ENCODE data around the gene GTF2A1. TPM values are rescaled to one million over a fixed set of nuclear protein-coding genes. Genes with fewer than 3 reads are reported as not detected.

The GTF2A1 gene
- total RNA-seq, 2 donors from 2014 or later, result 52.3 to 58.6 TPM

- H3K36me3 Mint-ChIP-seq (ENCODE audit: insufficient read depth in 2 of 2), result no peaks in the 10 kb centered on the region
- no peaks in the 10 kb centered on the region for H3K9me3 Mint-ChIP-seq
- no peak overlapping the region for H3K27ac Mint-ChIP-seq
These were observed 54.6 kb downstream of the GTF2A1 start for GRCh38 chr14:81166121-81166520.

GRCh38 chr14:81165188-81165587, 55.6 kb downstream of the GTF2A1 start:
- no peaks in the 10 kb centered on the region for H3K36me3 Mint-ChIP-seq (ENCODE audit: insufficient read depth in 2 of 2)
- H3K4me3 Mint-ChIP-seq, result no peak overlapping the region
- ATAC-seq (replicated peaks in 1 of 2) (no peak), DNase-seq (no peak)
- H3K27me3 Mint-ChIP-seq (ENCODE audit: low read depth), result no peaks in the 10 kb centered on the region
- H3K27ac Mint-ChIP-seq, result no peak overlapping the region
- peaks cover 25% of the 10 kb centered on the region for H3K4me1 Mint-ChIP-seq (ENCODE audit: low read depth)
- H3K9me3 Mint-ChIP-seq, result no peaks in the 10 kb centered on the region

More at GRCh38 chr14:81166121-81166520, 54.6 kb downstream of the GTF2A1 start:
- no peak for DNase-seq
- no peaks in the 10 kb centered on the region for H3K27me3 Mint-ChIP-seq (ENCODE audit: low read depth)
- no peak for ATAC-seq (replicated peaks in 1 of 2)
- no peak overlapping the region for H3K4me3 Mint-ChIP-seq
- peaks cover 33% of the 10 kb centered on the region for H3K4me1 Mint-ChIP-seq (ENCODE audit: low read depth)

GRCh38 chr14:81164167-81164774, 56.5 kb downstream of the GTF2A1 start:
- Mint-ChIP-seq H3K27me3 (ENCODE audit: low read depth) (no peaks in the 10 kb centered on the region), H3K27ac (no peak overlapping the region), H3K4me3 (no peak overlapping the region), H3K4me1 (ENCODE audit: low read depth) (peaks cover 19% of the 10 kb centered on the region), H3K36me3 (ENCODE audit: insufficient read depth in 2 of 2) (no peaks in the 10 kb centered on the region), H3K9me3 (peaks cover 0 to 2% of the 10 kb centered on the region in 2 donors)
- ATAC-seq (replicated peaks in 1 of 2), result peak; percentile 100
- DNase-seq, result peak; percentile 74 to 80

GRCh38 chr14:81162941-81163340, 57.8 kb downstream of the GTF2A1 start:
- peak in 1 of 2 donors; percentile 4 for DNase-seq
- Mint-ChIP-seq H3K4me3 (no peak overlapping the region), H3K27ac (no peak overlapping the region), H3K36me3 (ENCODE audit: insufficient read depth in 2 of 2) (peaks cover 0 to 2% of the 10 kb centered on the region in 2 donors), H3K4me1 (ENCODE audit: low read depth) (peaks cover 19% of the 10 kb centered on the region), H3K9me3 (peaks cover 0 to 2% of the 10 kb centered on the region in 2 donors), H3K27me3 (ENCODE audit: low read depth) (no peaks in the 10 kb centered on the region)
- ATAC-seq (replicated peaks in 1 of 2), result no peak

- no peak overlapping the region for H3K27ac Mint-ChIP-seq
- H3K4me3 Mint-ChIP-seq, result no peak overlapping the region
- H3K4me1 Mint-ChIP-seq (ENCODE audit: low read depth), result peaks cover 26% of the 10 kb centered on the region
- no peaks in the 10 kb centered on the region for H3K27me3 Mint-ChIP-seq (ENCODE audit: low read depth)
- no peak for DNase-seq
- peaks cover 0 to 2% of the 10 kb centered on the region in 2 donors for H3K36me3 Mint-ChIP-seq (ENCODE audit: insufficient read depth in 2 of 2)
- H3K9me3 Mint-ChIP-seq, result peaks cover 0 to 2% of the 10 kb centered on the region in 2 donors
- ATAC-seq (replicated peaks in 1 of 2), result no peak
These were observed 59.0 kb downstream of the GTF2A1 start for GRCh38 chr14:81161749-81162148.

- Mint-ChIP-seq H3K9me3 (peaks cover 0 to 2% of the 10 kb centered on the region in 2 donors), H3K27ac (no peak overlapping the region), H3K27me3 (ENCODE audit: low read depth) (no peaks in the 10 kb centered on the region), H3K4me1 (ENCODE audit: low read depth) (peaks cover 26% of the 10 kb centered on the region), H3K36me3 (ENCODE audit: insufficient read depth in 2 of 2) (peaks cover 0 to 2% of the 10 kb centered on the region in 2 donors), H3K4me3 (no peak overlapping the region)
- no peak for DNase-seq
- no peak for ATAC-seq (replicated peaks in 1 of 2)
These were observed 59.7 kb downstream of the GTF2A1 start for GRCh38 chr14:81161088-81161487.

GRCh38 chr14:81157431-81157830, 63.3 kb downstream of the GTF2A1 start:
- H3K9me3 Mint-ChIP-seq, result peaks cover 0 to 2% of the 10 kb centered on the region in 2 donors
- H3K4me3 Mint-ChIP-seq, result no peak overlapping the region
- peaks cover 26% of the 10 kb centered on the region for H3K4me1 Mint-ChIP-seq (ENCODE audit: low read depth)
- DNase-seq, result no peak
- ATAC-seq (replicated peaks in 1 of 2), result no peak
- peaks cover 8% of the 10 kb centered on the region for H3K27me3 Mint-ChIP-seq (ENCODE audit: low read depth)
- no peak overlapping the region for H3K27ac Mint-ChIP-seq
- peaks cover 0 to 7% of the 10 kb centered on the region in 2 donors for H3K36me3 Mint-ChIP-seq (ENCODE audit: insufficient read depth in 2 of 2)

GRCh38 chr14:81153187-81153586, 67.6 kb downstream of the GTF2A1 start:
- Mint-ChIP-seq H3K4me1 (ENCODE audit: low read depth) (peaks cover 28% of the 10 kb centered on the region), H3K27me3 (ENCODE audit: low read depth) (peaks cover 8% of the 10 kb centered on the region), H3K4me3 (peak overlapping the region; percentile 5 to 13), H3K9me3 (no peaks in the 10 kb centered on the region), H3K36me3 (ENCODE audit: insufficient read depth in 2 of 2) (peaks cover 0 to 7% of the 10 kb centered on the region in 2 donors), H3K27ac (no peak overlapping the region)
- ATAC-seq (replicated peaks in 1 of 2), result peak; percentile 98 to 100
- peak in 1 of 2 donors; percentile 29 for DNase-seq

GRCh38 chr14:81148635-81149034, 72.1 kb downstream of the GTF2A1 start:
- Mint-ChIP-seq H3K4me1 (ENCODE audit: low read depth) (peaks cover 28% of the 10 kb centered on the region), H3K27me3 (ENCODE audit: low read depth) (no peaks in the 10 kb centered on the region), H3K27ac (no peak overlapping the region), H3K4me3 (no peak overlapping the region), H3K36me3 (ENCODE audit: insufficient read depth in 2 of 2) (no peaks in the 10 kb centered on the region), H3K9me3 (peaks cover 0 to 4% of the 10 kb centered on the region in 2 donors)
- ATAC-seq (replicated peaks in 1 of 2) (no peak), DNase-seq (no peak)

- no peak for ATAC-seq (replicated peaks in 1 of 2)
- Mint-ChIP-seq H3K4me1 (ENCODE audit: low read depth) (peaks cover 15% of the 10 kb centered on the region), H3K4me3 (no peak overlapping the region), H3K36me3 (ENCODE audit: insufficient read depth in 2 of 2) (no peaks in the 10 kb centered on the region), H3K27me3 (ENCODE audit: low read depth) (no peaks in the 10 kb centered on the region), H3K27ac (no peak overlapping the region), H3K9me3 (peaks cover 0 to 6% of the 10 kb centered on the region in 2 donors)
- DNase-seq, result no peak
These were observed 73.4 kb downstream of the GTF2A1 start for GRCh38 chr14:81147140-81147897.

- ATAC-seq (replicated peaks in 1 of 2), result no peak
- H3K4me1 Mint-ChIP-seq (ENCODE audit: low read depth), result peaks cover 13% of the 10 kb centered on the region
These were observed 75.7 kb downstream of the GTF2A1 start for GRCh38 chr14:81144824-81145603.

GRCh38 chr14:81143793-81144192, 77.0 kb downstream of the GTF2A1 start:
- Mint-ChIP-seq H3K27me3 (ENCODE audit: low read depth) (no peaks in the 10 kb centered on the region), H3K9me3 (peaks cover 0 to 6% of the 10 kb centered on the region in 2 donors), H3K36me3 (ENCODE audit: insufficient read depth in 2 of 2) (no peaks in the 10 kb centered on the region), H3K27ac (no peak overlapping the region), H3K4me3 (no peak overlapping the region), H3K4me1 (ENCODE audit: low read depth) (peaks cover 13% of the 10 kb centered on the region)
- ATAC-seq (replicated peaks in 1 of 2) (no peak), DNase-seq (no peak)

More at GRCh38 chr14:81144824-81145603, 75.7 kb downstream of the GTF2A1 start:
- Mint-ChIP-seq H3K36me3 (ENCODE audit: insufficient read depth in 2 of 2) (no peaks in the 10 kb centered on the region), H3K9me3 (peaks cover 0 to 6% of the 10 kb centered on the region in 2 donors), H3K27me3 (ENCODE audit: low read depth) (no peaks in the 10 kb centered on the region), H3K27ac (no peak overlapping the region), H3K4me3 (no peak overlapping the region)
- DNase-seq, result no peak

GRCh38 chr14:81141426-81141825, 79.3 kb downstream of the GTF2A1 start:
- peaks cover under 1% of the 10 kb centered on the region for H3K4me1 Mint-ChIP-seq (ENCODE audit: low read depth)
- no peak for ATAC-seq (replicated peaks in 1 of 2)
- no peak overlapping the region for H3K27ac Mint-ChIP-seq
- peaks cover 0 to 6% of the 10 kb centered on the region in 2 donors for H3K9me3 Mint-ChIP-seq
- no peaks in the 10 kb centered on the region for H3K27me3 Mint-ChIP-seq (ENCODE audit: low read depth)
- H3K4me3 Mint-ChIP-seq, result no peak overlapping the region
- DNase-seq, result no peak
- H3K36me3 Mint-ChIP-seq (ENCODE audit: insufficient read depth in 2 of 2), result no peaks in the 10 kb centered on the region
